ENCODE data around the gene ZFYVE16.

GRCh38 chr5:80364892-80365291 lies 43.0 kb upstream of the ZFYVE16 start:
- TF ChIP-seq CTCF (IDR thresholded peaks at IDR 0.05), result no peak
- no peak for TF ChIP-seq EP300 (IDR thresholded peaks at IDR 0.05; ENCODE audit: low read depth)
